Esophagus squamous epithelium (tissue), 5 donors: Measurements from ENCODE around the gene IFRD2. TPM values are rescaled to one million over a fixed set of nuclear protein-coding genes. Genes with fewer than 3 reads are reported as not detected.

Experiments used
- DNase-seq: peaks from one replicate; lab custom pipeline; 2025; lab: John Stamatoyannopoulos, UW
- H3K27ac ChIP-seq, 4 donors: fragments of 200-600 bp; sonication (generic); one replicate each; pipeline ENCODE4 v1.5.1; 2016 to 2019; ENCODE audit warnings: mild to moderate bottlenecking in 1 of 4
- H3K27me3 ChIP-seq, 4 donors: fragments of 200-600 bp; sonication (generic); 1 replicate in 3 of 4; 2 replicates in 1 of 4; pipeline versions ENCODE4 v1.5.1 to v1.6.0; 2017 to 2021; ENCODE audit warnings: antibody characterized with exemption in 1 of 4
- H3K36me3 ChIP-seq, 3 donors: fragments of 200-600 bp; sonication (generic); one replicate each; pipeline ENCODE4 v1.5.1; 2016 to 2019
- H3K4me1 ChIP-seq, 3 donors: fragments of 200-600 bp; sonication (generic); one replicate each; pipeline ENCODE4 v1.5.1; 2017 to 2019
- H3K4me3 ChIP-seq, 4 donors: fragments of 200-600 bp; sonication (generic); 1 replicate in 3 of 4; 2 replicates in 1 of 4; pipeline ENCODE4 v1.5.1; 2016 to 2019; ENCODE audit warnings: mild to moderate bottlenecking in 2 of 4, moderate library complexity in 1 of 4
- H3K9me3 ChIP-seq, 3 donors: fragments of 200-600 bp; sonication (generic); one replicate each; pipeline ENCODE4 v1.5.1; 2016 to 2019
- CTCF ChIP-seq, 6 experiments: fragments of 450-650 bp in 4 of 6; fragments of 200-600 bp in 2 of 6; sonication (generic) in 2 of 6; IDR thresholded peaks; one replicate each; pipeline ENCODE4 v1.5.1; 2016 to 2019; ENCODE audit warnings: antibody characterized with exemption in 6 of 6, mild to moderate bottlenecking in 4 of 6, moderate library complexity in 4 of 6
- POLR2A ChIP-seq, 4 donors: fragments of 450-650 bp; IDR thresholded peaks; one replicate each; pipeline ENCODE4 v1.6.1; 2017; ENCODE audit warnings: antibody characterized with exemption in 4 of 4, mild to moderate bottlenecking in 4 of 4, moderate library complexity in 3 of 4
- WGBS, 2 donors: methylation state at CpG; one replicate each; pipeline ENCODE4 v1.1.5; 2018; 5-methylcytosine and 5-hydroxymethylcytosine counted together
- intact Hi-C: fragments of 100-400 bp; cut with DNase I; formaldehyde crosslinking; loops from one replicate; pipeline ENCODE4 v1.15.0; 2022
- total RNA-seq, 4 donors: library from RNA; depleted of rRNA; stranded (reverse); fragments of >200 nt; gene quantifications; one replicate each; pipeline ENCODE4 v1.1.0, GENCODE V29; 2016
- donor health status: DM: yes; HTN: yes; CAD: no.

Gene IFRD2
- total RNA-seq, 4 donors from 2014 or later, result 49.0 to 100 (median 72.9) TPM

- DNase-seq, result no peak
- intact Hi-C loops, result no loop called here
- Histone ChIP-seq H3K36me3 (peaks cover 21 to 38% (median 22%) of the 10 kb centered on the region in 3 donors), H3K27ac (peak overlapping the region; percentile 84 to 92 (median 91)), H3K4me3 (peak overlapping the region in 2 of 4 donors; percentile 71 to 90), H3K27me3 (no peaks in the 10 kb centered on the region), H3K4me1 (peaks cover 22 to 42% (median 27%) of the 10 kb centered on the region in 3 donors), H3K9me3 (no peaks in the 10 kb centered on the region)
- WGBS, 2 donors, result 66 to 77% methylated on average over 6 to 7 of the region's 12 CpGs
- TF ChIP-seq POLR2A (IDR thresholded peaks at IDR 0.05), result no peak
- TF ChIP-seq CTCF (IDR thresholded peaks at IDR 0.05), result no peak
Measured at GRCh38 chr3:50293079-50293801, 1.0 kb upstream of the IFRD2 start.

- Histone ChIP-seq H3K9me3 (no peaks in the 10 kb centered on the region), H3K4me1 (peaks cover 17 to 33% (median 23%) of the 10 kb centered on the region in 3 donors), H3K27ac (no peak overlapping the region), H3K27me3 (no peaks in the 10 kb centered on the region), H3K36me3 (peaks cover 31 to 50% (median 32%) of the 10 kb centered on the region in 3 donors), H3K4me3 (no peak overlapping the region)
- intact Hi-C loops, result no loop called here
- 90 to 100% methylated on average over 1 to 11 of the region's 16 CpGs for WGBS, 2 donors
- no peak for DNase-seq
- TF ChIP-seq POLR2A (IDR thresholded peaks at IDR 0.05), result no peak
Measured at GRCh38 chr3:50290161-50290641, 2.0 kb downstream of the IFRD2 start.

GRCh38 chr3:50289130-50289529 lies 3.1 kb downstream of the IFRD2 start:
- no peaks in the 10 kb centered on the region for H3K9me3 ChIP-seq
- no peak overlapping the region for H3K4me3 ChIP-seq
- peaks cover 17 to 33% (median 23%) of the 10 kb centered on the region in 3 donors for H3K4me1 ChIP-seq
- intact Hi-C loops, result no loop called here
- no peak for DNase-seq
- no peaks in the 10 kb centered on the region for H3K27me3 ChIP-seq
- peaks cover 31 to 50% (median 32%) of the 10 kb centered on the region in 3 donors for H3K36me3 ChIP-seq
- no peak overlapping the region for H3K27ac ChIP-seq
- 100% methylated on average over 4 of the region's 6 CpGs; no CpG with 5 or more reads in 1 of the 2 donors for WGBS, 2 donors
- TF ChIP-seq CTCF (IDR thresholded peaks at IDR 0.05) (no peak), POLR2A (IDR thresholded peaks at IDR 0.05) (no peak)

- Histone ChIP-seq H3K27me3 (no peaks in the 10 kb centered on the region), H3K27ac (no peak overlapping the region), H3K4me3 (no peak overlapping the region), H3K9me3 (no peaks in the 10 kb centered on the region), H3K4me1 (peaks cover 17 to 33% (median 23%) of the 10 kb centered on the region in 3 donors), H3K36me3 (peaks cover 31 to 50% (median 32%) of the 10 kb centered on the region in 3 donors)
- TF ChIP-seq POLR2A (IDR thresholded peaks at IDR 0.05) (no peak), CTCF (IDR thresholded peaks at IDR 0.05) (no peak)
- intact Hi-C loops, result no loop called here
- DNase-seq, result no peak
- 95% methylated on average over 16 of the region's 23 CpGs; no CpG with 5 or more reads in 1 of the 2 donors for WGBS, 2 donors
Measured at GRCh38 chr3:50288387-50289007, 3.7 kb downstream of the IFRD2 start.

- TF ChIP-seq POLR2A (IDR thresholded peaks at IDR 0.05) (no peak), CTCF (IDR thresholded peaks at IDR 0.05) (no peak)
- no peak for DNase-seq
- no peaks in the 10 kb centered on the region for H3K9me3 ChIP-seq
- peaks cover 31 to 50% (median 32%) of the 10 kb centered on the region in 3 donors for H3K36me3 ChIP-seq
- WGBS, 2 donors, result 88 to 100% methylated on average over 1 of the region's 1 CpG
- H3K4me1 ChIP-seq, result peaks cover 12 to 22% (median 17%) of the 10 kb centered on the region in 3 donors
- no peaks in the 10 kb centered on the region for H3K27me3 ChIP-seq
- no peak overlapping the region for H3K27ac ChIP-seq
- intact Hi-C loops, result no loop called here
- no peak overlapping the region for H3K4me3 ChIP-seq
Measured at GRCh38 chr3:50287262-50287661, 5.0 kb downstream of the IFRD2 start.
